Fibroblast of villous mesenchyme (primary cell): Measurements from ENCODE around the gene CRABP2. TPM values are rescaled to one million over a fixed set of nuclear protein-coding genes. Genes with fewer than 3 reads are reported as not detected.

Source experiments
- DNase-seq: peaks from one replicate; pipeline ENCODE4 v3.0.0-alpha.2; 2010; ENCODE audit warnings: low read depth
- H3K4me3 ChIP-seq: 2 replicates; pipeline ENCODE4 v1.5.1; 2011; ENCODE audit warnings: low read depth, mild to moderate bottlenecking, low read length
- CTCF ChIP-seq: IDR thresholded peaks from 2 replicates; pipeline ENCODE4 v1.5.1; 2012; ENCODE audit warnings: low read depth, mild to moderate bottlenecking, low read length; ENCODE audit not compliant: insufficient read depth
- total RNA-seq: library from RNA; depleted of rRNA; stranded (reverse); fragments of >200 nt; gene quantifications from 2 replicates; pipeline ENCODE4 v1.2.3, GENCODE V29; 2012

CRABP2 gene
- total RNA-seq, 1 donor, result 80.7 TPM

GRCh38 chr1:156704166-156704711, 1.1 kb downstream of the CRABP2 start:
- peak overlapping the region; percentile 63 for H3K4me3 ChIP-seq
- TF ChIP-seq CTCF, result no peak
- DNase-seq, result no peak

- no peak for TF ChIP-seq CTCF
- no peak for DNase-seq
- peak overlapping the region; percentile 63 for H3K4me3 ChIP-seq
Observed at GRCh38 chr1:156703741-156704140, 1.6 kb downstream of the CRABP2 start.

GRCh38 chr1:156703336-156703735, 2.0 kb downstream of the CRABP2 start:
- H3K4me3 ChIP-seq, result peak overlapping the region; percentile 63
- no peak for TF ChIP-seq CTCF
- DNase-seq, result no peak

- DNase-seq, result no peak
Observed at GRCh38 chr1:156700736-156701531, 4.4 kb downstream of the CRABP2 start.

GRCh38 chr1:156698995-156699394, 6.4 kb downstream of the CRABP2 start:
- no peak for TF ChIP-seq CTCF

More at GRCh38 chr1:156700736-156701531, 4.4 kb downstream of the CRABP2 start:
- TF ChIP-seq CTCF, result no peak
- no peak overlapping the region for H3K4me3 ChIP-seq

GRCh38 chr1:156697481-156697880, 7.9 kb downstream of the CRABP2 start:
- TF ChIP-seq CTCF, result no peak
- no peak for DNase-seq
- H3K4me3 ChIP-seq, result no peak overlapping the region

More at GRCh38 chr1:156698995-156699394, 6.4 kb downstream of the CRABP2 start:
- no peak overlapping the region for H3K4me3 ChIP-seq
- DNase-seq, result no peak

GRCh38 chr1:156696755-156697154, 8.6 kb downstream of the CRABP2 start:
- H3K4me3 ChIP-seq, result no peak overlapping the region
- no peak for TF ChIP-seq CTCF
- DNase-seq, result no peak
